Cerebellar nuclear complex (tissue), 1 donor: Measurements from ENCODE around the gene POLR1H.

Experiments
- DNase-seq, 2 experiments: peaks; one replicate each; lab custom pipeline; 2025; lab: John Stamatoyannopoulos, UW

Gene POLR1H

GRCh38 chr6:30062471-30063178 is 1.6 kb downstream of the POLR1H start:
- DNase-seq: no peak

GRCh38 chr6:30063315-30063714 is 2.2 kb downstream of the POLR1H start:
- no peak for DNase-seq

DNA sequence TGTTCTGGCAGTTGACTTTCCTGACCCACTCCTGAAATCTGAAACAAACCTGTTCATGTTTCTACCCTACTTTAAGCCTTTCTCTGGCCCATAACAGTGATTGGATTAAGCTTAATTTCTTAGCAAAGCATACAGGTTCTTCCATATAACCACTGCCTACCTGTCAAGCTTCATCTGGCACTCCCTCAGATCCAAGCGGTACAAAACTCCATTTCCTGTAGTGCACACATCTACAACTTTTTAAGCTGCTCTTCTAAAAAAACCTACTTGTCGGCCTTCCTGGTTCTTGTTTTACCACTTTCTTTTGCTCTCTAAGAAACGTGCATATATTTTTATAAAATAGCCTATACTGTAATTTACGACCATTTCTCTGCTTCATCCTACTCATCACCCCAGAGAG is 5.0 kb downstream of the POLR1H start:
- no peak for DNase-seq

- DNase-seq: peak; percentile 86 to 98
Measured at GRCh38 chr6:30066577-30067459, 5.8 kb downstream of the POLR1H start, which contains the start of gene PPP1R11. Gene PPP1R11 (plus strand): TSS chr6:30067198. CDS start chr6:30067411, 213 bp downstream.

- DNase-seq: no peak
Measured at GRCh38 chr6:30067460-30068139, 6.5 kb downstream of the POLR1H start.

GRCh38 chr6:30071081-30071818 is 10.2 kb downstream of the POLR1H start:
- no peak for DNase-seq

DNA sequence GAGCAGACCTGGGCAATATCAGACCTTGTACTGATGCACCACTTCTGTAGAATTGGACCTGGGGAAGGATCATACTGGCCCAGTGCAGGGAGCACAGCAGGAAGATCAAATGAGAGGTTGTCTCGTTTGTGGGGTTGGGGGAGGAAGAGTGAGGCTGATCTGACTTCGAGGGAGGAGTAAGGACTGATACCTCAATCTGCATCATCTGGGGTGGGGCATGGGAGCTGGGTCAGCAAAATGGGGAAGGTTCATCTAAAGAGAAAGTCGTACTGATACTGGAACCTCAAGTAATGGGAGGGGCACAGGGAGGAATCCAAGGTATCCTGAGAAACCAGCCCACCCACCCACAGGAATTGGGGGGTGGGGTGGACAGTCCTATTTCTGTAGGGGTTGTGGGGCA is 10.8 kb downstream of the POLR1H start:
- DNase-seq: no peak

GRCh38 chr6:30073489-30074235 is 12.6 kb downstream of the POLR1H start:
- DNase-seq: no peak

- DNase-seq: no peak
Measured at GRCh38 chr6:30074331-30075093, 13.4 kb downstream of the POLR1H start.

- no peak for DNase-seq
Measured at GRCh38 chr6:30075094-30075789, 14.2 kb downstream of the POLR1H start, which contains the start of gene RNF39. Gene RNF39 (minus strand): TSS chr6:30075769. CDS start chr6:30075585, 184 bp downstream.

GRCh38 chr6:30075790-30076732 is 15.0 kb downstream of the POLR1H start:
- no peak for DNase-seq

- DNase-seq: no peak
Measured at GRCh38 chr6:30077218-30077617, 16.2 kb downstream of the POLR1H start.

DNA sequence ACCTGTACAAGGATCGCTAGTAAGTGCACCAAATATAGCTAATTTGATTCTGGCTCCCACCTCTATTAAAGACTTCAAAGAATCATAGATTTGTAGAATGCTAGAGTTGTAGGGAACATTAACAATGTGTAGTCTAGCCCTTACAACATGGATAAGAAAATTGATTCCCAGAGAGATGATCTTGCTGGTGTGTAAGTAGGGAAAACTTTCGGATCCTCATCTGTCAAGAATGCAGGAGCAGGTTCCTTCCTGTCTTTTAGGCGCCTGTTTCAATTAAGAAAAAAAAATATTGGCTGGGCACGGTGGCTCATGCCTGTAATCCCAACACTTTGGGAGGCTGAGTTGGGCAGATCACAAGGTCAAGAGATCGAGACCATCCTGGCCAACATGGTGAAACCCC is 26.8 kb downstream of the POLR1H start:
- no peak for DNase-seq

DNA sequence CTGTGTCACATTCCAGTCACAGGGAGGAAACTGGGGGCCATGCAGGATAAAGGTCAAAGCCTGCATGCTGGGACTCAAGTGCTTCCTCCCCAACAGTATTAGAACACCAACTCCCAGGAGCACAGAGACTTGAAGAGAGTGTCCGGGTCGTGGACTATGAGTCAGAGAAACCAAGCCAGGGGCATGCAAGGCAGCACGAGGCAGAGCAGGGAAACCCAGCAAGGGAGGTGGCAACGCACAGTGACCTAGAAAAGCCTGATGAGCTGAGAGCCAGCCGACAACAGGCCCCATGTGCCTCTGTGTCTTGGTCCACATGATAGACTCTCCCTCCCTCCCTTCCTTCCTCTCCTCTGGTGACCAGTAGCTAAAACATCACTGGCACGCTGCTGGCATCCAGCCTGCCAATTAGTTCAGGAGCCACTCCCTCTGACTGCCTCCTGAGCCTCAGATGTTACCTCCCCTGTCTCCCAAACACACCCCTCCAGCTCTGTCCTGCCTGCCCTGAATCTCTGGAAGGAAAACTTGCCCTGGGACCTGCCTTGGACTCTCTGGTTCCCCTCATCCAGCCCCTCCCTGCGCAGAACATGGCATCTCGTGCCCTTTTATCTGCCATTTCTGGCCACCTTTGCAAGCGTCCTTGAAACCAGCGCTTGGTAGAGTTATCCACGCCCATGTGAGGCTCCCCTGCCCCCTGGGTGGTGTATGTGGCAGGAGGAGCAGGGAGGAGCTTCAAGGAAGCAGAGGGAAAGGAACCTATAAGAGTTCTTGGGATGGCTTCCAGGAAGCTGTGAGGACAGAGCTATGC is 30.7 kb downstream of the POLR1H start:
- DNase-seq: no peak

GRCh38 chr6:30092852-30093543 is 31.9 kb downstream of the POLR1H start:
- DNase-seq: no peak

GRCh38 chr6:30093951-30094661 is 33.0 kb downstream of the POLR1H start:
- no peak for DNase-seq
